GM12874 (cell line): ENCODE measurements around the gene KCNIP1.

Experiments
- CTCF ChIP-seq: IDR thresholded peaks from 2 replicates; pipeline ENCODE4 v1.5.1; 2011; ENCODE audit warnings: low read depth, mild to moderate bottlenecking, control low read depth, low read length, moderate library complexity; ENCODE audit not compliant: insufficient read depth

Gene KCNIP1

GRCh38 chr5:170551076-170551475, 47.3 kb downstream of the KCNIP1 start:
- no peak for TF ChIP-seq CTCF

GRCh38 chr5:170551622-170552021, 47.8 kb downstream of the KCNIP1 start:
- no peak for TF ChIP-seq CTCF

GRCh38 chr5:170552621-170553115, 48.8 kb downstream of the KCNIP1 start:
- no peak for TF ChIP-seq CTCF

GRCh38 chr5:170553218-170553617, 49.4 kb downstream of the KCNIP1 start:
- TF ChIP-seq CTCF = no peak

- TF ChIP-seq CTCF = no peak
These were observed 50.9 kb downstream of the KCNIP1 start for GRCh38 chr5:170554521-170555267.

- no peak for TF ChIP-seq CTCF
These were observed 53.5 kb downstream of the KCNIP1 start for GRCh38 chr5:170557314-170557713.

GRCh38 chr5:170559296-170559695, 55.5 kb downstream of the KCNIP1 start:
- TF ChIP-seq CTCF = no peak

- no peak for TF ChIP-seq CTCF
These were observed 57.1 kb downstream of the KCNIP1 start for GRCh38 chr5:170560938-170561337.
